A673 (cell line): ENCODE data around the gene TMED6.

Experiments
- EZH2 ChIP-seq: fragments of 200-600 bp; sonication (generic); IDR thresholded peaks from 2 replicates; pipeline ENCODE4 v1.6.1; 2017; ENCODE audit warnings: borderline replicate concordance, low read depth, mild to moderate bottlenecking, mixed read lengths, antibody characterized with exemption, low read length; ENCODE audit not compliant: poor library complexity, severe bottlenecking
- TF ChIP-seq, protein P1 (sequence below): fragments of 300-800, 200-600 bp; sonication (generic); conservative IDR thresholded peaks from 2 replicates; pipeline ENCODE4 v1.5.1; 2017; ENCODE audit warnings: low read depth, mild to moderate bottlenecking, antibody characterized with exemption, low read length, moderate library complexity, mixed read lengths

GRCh38 chr16:69311533-69312387 is 39.8 kb downstream of the TMED6 start:
- TF ChIP-seq, protein P1, sequence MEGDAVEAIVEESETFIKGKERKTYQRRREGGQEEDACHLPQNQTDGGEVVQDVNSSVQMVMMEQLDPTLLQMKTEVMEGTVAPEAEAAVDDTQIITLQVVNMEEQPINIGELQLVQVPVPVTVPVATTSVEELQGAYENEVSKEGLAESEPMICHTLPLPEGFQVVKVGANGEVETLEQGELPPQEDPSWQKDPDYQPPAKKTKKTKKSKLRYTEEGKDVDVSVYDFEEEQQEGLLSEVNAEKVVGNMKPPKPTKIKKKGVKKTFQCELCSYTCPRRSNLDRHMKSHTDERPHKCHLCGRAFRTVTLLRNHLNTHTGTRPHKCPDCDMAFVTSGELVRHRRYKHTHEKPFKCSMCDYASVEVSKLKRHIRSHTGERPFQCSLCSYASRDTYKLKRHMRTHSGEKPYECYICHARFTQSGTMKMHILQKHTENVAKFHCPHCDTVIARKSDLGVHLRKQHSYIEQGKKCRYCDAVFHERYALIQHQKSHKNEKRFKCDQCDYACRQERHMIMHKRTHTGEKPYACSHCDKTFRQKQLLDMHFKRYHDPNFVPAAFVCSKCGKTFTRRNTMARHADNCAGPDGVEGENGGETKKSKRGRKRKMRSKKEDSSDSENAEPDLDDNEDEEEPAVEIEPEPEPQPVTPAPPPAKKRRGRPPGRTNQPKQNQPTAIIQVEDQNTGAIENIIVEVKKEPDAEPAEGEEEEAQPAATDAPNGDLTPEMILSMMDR = no peak
- TF ChIP-seq EZH2 = no peak
